Spleen (tissue), 7 donors: ENCODE measurements around the gene CTDSP2.

Source experiments
- POLR2A ChIP-seq, 3 donors: fragments of 450-650 bp; IDR thresholded peaks; one replicate each; pipeline ENCODE4 v1.5.1; 2017; ENCODE audit warnings: antibody characterized with exemption in 3 of 3, mild to moderate bottlenecking in 1 of 3
- TF ChIP-seq, protein P1 (sequence below), 11 experiments: fragments of 200-600 bp in 7 of 11; fragments of 450-650 bp in 4 of 11; sonication (generic) in 4 of 11; IDR thresholded peaks in 8 of 11; conservative IDR thresholded peaks in 3 of 11; 1 replicate in 7 of 11; 2 replicates in 4 of 11; pipeline versions ENCODE4 v1.4.0 to v1.8.0; 2016 to 2021; ENCODE audit warnings: antibody characterized with exemption in 11 of 11, inconsistent platforms in 4 of 11, mild to moderate bottlenecking in 1 of 11
- donor health status: DM: no; HTN: no; CAD: no; lungs with moderate emphysema.
- donor health status: DM: no; HTN: no; CAD: no.
- donor health status: DM: no; HTN: no; CAD: no.

DNA sequence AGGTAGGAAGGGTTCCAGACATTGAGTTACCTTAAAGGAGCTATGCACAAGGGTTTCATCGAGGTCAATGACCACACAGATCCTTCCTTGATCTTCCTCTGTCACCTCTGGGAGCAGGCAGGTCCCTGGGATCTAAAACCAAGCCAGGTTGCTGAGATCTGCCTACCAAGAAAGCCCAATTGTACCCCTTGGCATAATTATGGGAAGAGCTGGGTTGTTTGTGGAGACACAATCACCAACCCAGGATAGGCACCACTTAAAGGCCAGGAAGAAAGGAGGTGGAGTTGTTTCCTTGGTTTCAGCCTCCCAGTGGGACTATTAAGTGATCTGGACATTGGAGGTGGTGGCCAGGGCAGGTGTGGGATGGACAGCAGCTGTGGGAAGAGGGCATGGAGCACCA lies 19.6 kb downstream of the CTDSP2 start:
- TF ChIP-seq, protein P1, sequence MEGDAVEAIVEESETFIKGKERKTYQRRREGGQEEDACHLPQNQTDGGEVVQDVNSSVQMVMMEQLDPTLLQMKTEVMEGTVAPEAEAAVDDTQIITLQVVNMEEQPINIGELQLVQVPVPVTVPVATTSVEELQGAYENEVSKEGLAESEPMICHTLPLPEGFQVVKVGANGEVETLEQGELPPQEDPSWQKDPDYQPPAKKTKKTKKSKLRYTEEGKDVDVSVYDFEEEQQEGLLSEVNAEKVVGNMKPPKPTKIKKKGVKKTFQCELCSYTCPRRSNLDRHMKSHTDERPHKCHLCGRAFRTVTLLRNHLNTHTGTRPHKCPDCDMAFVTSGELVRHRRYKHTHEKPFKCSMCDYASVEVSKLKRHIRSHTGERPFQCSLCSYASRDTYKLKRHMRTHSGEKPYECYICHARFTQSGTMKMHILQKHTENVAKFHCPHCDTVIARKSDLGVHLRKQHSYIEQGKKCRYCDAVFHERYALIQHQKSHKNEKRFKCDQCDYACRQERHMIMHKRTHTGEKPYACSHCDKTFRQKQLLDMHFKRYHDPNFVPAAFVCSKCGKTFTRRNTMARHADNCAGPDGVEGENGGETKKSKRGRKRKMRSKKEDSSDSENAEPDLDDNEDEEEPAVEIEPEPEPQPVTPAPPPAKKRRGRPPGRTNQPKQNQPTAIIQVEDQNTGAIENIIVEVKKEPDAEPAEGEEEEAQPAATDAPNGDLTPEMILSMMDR (IDR thresholded peaks at IDR 0.05 in 8 of 11, conservative IDR thresholded peaks at IDR 0.05 in 3 of 11), result no peak
- TF ChIP-seq POLR2A (IDR thresholded peaks at IDR 0.05), result no peak
